Thyroid gland (tissue), 4 donors: ENCODE measurements around the gene PVRIG.
"Not testable (repeated sequence)": the region's sequence is repeated elsewhere in the genome, so short reads cannot be mapped to it uniquely, and the experiment has no call there.

ENCODE experiments used
- CTCF ChIP-seq, 6 experiments: fragments of 200-600 bp in 3 of 6; fragments of 450-650 bp in 3 of 6; sonication (generic) in 3 of 6; IDR thresholded peaks; one replicate each; pipeline ENCODE4 v1.5.1; 2016 to 2019; ENCODE audit warnings: antibody characterized with exemption in 6 of 6, mild to moderate bottlenecking in 2 of 6, inconsistent platforms in 1 of 6, moderate library complexity in 1 of 6
- POLR2A ChIP-seq, 2 donors: fragments of 450-650 bp; IDR thresholded peaks; one replicate each; pipeline ENCODE4 v1.6.1; 2017; ENCODE audit warnings: antibody characterized with exemption in 2 of 2, mild to moderate bottlenecking in 2 of 2, moderate library complexity in 1 of 2

GRCh38 chr7:100224891-100225290, 5.1 kb downstream of the PVRIG start:
- TF ChIP-seq POLR2A, CTCF (IDR thresholded peaks at IDR 0.05): not testable (repeated sequence)
